SU-DHL-6 (cell line): ENCODE measurements around the gene BOK.

Experiments used
- EZH2phosphoT487 ChIP-seq: fragments of 200-600 bp; sonication (generic), shearing (Covaris generic); conservative IDR thresholded peaks from 2 replicates; pipeline ENCODE4 v1.6.1; 2018; ENCODE audit warnings: mild to moderate bottlenecking, antibody characterized with exemption, low read length, moderate library complexity, mixed read lengths
- TF ChIP-seq, protein P1 (sequence below): fragments of 200-600 bp; sonication (generic); IDR thresholded peaks from one replicate; pipeline ENCODE4 v1.5.1; 2017; ENCODE audit warnings: antibody characterized with exemption, mild to moderate bottlenecking, low read length, moderate library complexity; ENCODE audit not compliant: insufficient read depth, poor library complexity, severe bottlenecking

DNA sequence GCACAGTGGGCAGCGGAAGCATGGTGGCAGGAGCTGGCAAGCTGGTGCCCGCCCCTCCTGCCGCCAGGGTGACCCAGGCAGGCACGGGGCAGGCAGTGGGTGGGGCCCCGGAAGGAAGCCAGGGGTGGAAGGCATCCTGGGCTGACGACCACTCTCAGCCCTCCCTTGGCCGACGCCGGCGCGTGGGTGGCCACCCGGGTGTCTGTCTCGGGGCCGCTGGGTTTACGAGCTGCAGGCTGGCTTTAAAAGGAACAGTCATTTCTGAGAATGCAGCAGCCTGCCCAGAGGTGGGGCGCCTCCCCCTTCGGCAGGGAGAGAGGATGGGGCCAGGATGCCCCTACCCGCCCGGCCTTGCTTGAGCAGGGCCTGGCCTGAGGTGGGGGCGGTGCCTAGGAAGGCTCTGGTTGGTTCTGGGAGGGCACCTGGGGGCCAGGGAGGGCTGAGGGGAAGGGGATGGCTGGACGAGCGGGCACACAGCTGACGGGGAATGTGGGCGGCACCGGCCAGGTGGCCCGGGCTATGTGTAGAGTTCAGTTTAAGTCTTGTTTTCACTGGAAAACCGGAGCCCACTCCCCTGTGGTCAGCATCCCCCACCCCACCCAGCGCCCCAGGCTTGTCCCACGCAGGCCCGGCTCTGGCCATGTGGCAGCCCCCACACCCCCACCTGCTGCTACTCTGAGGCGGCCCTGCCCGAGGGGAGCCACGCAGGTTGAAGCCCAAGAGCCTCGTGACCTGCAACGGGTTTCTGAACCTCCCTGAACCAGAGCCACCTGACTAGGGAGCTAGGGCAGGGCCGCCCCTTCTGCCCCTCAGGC is 6.3 kb downstream of the BOK start:
- TF ChIP-seq, protein P1, sequence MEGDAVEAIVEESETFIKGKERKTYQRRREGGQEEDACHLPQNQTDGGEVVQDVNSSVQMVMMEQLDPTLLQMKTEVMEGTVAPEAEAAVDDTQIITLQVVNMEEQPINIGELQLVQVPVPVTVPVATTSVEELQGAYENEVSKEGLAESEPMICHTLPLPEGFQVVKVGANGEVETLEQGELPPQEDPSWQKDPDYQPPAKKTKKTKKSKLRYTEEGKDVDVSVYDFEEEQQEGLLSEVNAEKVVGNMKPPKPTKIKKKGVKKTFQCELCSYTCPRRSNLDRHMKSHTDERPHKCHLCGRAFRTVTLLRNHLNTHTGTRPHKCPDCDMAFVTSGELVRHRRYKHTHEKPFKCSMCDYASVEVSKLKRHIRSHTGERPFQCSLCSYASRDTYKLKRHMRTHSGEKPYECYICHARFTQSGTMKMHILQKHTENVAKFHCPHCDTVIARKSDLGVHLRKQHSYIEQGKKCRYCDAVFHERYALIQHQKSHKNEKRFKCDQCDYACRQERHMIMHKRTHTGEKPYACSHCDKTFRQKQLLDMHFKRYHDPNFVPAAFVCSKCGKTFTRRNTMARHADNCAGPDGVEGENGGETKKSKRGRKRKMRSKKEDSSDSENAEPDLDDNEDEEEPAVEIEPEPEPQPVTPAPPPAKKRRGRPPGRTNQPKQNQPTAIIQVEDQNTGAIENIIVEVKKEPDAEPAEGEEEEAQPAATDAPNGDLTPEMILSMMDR = no peak
- no peak for TF ChIP-seq EZH2phosphoT487
